ENCODE results near the gene H2BK1.

Gene H2BK1

DNA sequence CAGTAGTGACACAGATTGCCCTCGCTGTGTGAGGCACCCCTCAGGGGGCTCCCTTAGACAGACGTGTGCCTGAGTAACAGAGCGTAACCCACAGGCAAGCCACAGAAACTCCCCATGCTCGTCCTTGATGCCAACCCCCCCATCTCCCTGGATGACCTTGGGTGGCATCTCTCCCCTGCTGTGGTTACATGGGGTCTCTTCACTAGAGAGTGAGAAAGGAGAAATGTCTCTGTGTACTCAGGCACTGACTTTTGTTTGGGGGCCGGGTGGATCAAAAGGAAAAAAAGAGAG, 22.1 kb downstream of the H2BK1 start:
- DNase-seq (ENCODE audit: low spot score), result no peak
- TF ChIP-seq, protein P1, sequence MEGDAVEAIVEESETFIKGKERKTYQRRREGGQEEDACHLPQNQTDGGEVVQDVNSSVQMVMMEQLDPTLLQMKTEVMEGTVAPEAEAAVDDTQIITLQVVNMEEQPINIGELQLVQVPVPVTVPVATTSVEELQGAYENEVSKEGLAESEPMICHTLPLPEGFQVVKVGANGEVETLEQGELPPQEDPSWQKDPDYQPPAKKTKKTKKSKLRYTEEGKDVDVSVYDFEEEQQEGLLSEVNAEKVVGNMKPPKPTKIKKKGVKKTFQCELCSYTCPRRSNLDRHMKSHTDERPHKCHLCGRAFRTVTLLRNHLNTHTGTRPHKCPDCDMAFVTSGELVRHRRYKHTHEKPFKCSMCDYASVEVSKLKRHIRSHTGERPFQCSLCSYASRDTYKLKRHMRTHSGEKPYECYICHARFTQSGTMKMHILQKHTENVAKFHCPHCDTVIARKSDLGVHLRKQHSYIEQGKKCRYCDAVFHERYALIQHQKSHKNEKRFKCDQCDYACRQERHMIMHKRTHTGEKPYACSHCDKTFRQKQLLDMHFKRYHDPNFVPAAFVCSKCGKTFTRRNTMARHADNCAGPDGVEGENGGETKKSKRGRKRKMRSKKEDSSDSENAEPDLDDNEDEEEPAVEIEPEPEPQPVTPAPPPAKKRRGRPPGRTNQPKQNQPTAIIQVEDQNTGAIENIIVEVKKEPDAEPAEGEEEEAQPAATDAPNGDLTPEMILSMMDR (IDR thresholded peaks at IDR 0.05; ENCODE audit: extremely low read depth, missing control alignments), result no peak

DNA sequence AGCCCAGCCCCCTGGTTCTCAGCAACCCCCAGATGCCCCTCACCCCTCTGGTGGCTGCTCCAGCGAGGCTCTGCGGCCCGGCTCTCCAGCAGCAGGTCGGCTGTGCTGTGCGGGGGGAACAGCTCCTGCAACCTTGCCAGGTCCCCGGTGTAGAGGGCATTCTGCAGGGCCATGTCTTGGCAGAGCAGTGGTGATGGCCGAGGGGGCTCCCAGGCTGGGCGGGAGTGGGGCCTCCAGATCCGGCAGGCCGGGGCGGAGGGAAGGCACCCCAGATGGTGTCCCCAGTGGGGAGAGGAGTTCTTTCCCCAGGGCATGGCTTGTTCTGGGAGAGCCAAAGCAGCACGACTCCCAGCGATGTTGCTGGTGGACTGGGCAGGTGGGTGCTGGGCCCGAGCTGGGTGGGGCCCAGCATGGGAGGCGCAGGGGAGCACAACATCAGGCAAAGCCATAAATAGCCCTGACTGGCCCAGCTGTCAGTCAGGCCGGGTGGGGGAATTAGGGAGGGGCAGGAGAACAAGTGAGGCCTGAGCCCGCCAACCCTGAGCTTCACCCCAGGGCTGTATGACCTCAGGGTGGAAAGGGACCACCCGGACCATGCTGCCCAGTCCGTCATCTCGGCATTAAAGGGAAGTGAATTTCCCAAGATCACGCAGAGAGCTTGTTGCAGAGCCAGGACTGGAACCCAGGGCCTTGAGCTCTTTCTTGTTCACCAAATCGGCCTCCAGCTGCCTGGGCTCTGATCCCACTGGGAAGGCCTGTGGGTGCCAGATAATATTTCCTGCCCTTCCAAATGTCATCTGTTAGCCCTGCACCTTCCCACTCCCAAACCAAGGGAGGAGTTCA, 22.7 kb downstream of the H2BK1 start:
- TF ChIP-seq, protein P1 (IDR thresholded peaks at IDR 0.05; ENCODE audit: extremely low read depth, missing control alignments), result no peak
- DNase-seq (ENCODE audit: low spot score), result no peak

DNA sequence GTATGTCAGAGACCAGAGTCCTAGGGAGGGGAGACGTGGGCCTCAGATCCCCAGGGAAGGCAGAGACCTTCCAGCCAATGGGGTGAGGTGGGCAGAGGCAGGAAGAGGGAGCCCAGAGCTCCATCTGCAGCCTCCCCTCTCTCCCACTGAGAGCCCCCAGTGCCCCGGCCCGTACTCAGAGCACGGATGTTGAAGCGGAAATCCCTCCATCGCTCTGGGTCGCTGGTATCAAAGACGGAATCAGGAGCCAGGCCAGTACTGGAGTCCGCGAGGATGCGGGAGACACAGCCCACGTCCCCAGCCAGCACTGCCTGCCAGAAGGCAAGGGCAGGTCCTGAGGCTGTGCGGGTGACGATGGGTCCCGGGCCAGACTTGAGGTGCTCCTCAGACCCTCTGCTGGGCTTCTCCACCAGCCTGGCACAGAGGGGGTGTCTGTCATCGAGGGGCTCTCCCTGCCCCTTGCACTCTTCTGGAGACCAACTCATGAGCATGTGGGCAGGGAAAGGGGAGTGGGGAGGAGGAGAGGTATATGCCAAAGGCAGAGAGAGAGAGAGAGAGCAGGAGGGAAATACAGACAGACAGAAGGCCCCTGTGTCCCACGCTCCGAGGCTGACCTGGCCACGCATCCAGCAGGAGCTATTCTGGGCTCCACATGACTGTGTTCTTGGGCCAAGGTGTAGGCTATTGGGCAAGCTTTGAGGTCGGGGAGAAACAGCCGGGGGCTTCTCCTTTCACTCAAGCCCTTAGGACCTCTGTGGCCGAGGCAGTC, 23.5 kb downstream of the H2BK1 start, which contains the start of gene ASB10:
Gene ASB10, minus strand, starts transcription at position 611 of the 769 bp plus-strand sequence. Its CDS starts 120 bp downstream, at position 491.
- DNase-seq (ENCODE audit: low spot score), result no peak
- TF ChIP-seq, protein P1 (IDR thresholded peaks at IDR 0.05; ENCODE audit: extremely low read depth, missing control alignments), result no peak

DNA sequence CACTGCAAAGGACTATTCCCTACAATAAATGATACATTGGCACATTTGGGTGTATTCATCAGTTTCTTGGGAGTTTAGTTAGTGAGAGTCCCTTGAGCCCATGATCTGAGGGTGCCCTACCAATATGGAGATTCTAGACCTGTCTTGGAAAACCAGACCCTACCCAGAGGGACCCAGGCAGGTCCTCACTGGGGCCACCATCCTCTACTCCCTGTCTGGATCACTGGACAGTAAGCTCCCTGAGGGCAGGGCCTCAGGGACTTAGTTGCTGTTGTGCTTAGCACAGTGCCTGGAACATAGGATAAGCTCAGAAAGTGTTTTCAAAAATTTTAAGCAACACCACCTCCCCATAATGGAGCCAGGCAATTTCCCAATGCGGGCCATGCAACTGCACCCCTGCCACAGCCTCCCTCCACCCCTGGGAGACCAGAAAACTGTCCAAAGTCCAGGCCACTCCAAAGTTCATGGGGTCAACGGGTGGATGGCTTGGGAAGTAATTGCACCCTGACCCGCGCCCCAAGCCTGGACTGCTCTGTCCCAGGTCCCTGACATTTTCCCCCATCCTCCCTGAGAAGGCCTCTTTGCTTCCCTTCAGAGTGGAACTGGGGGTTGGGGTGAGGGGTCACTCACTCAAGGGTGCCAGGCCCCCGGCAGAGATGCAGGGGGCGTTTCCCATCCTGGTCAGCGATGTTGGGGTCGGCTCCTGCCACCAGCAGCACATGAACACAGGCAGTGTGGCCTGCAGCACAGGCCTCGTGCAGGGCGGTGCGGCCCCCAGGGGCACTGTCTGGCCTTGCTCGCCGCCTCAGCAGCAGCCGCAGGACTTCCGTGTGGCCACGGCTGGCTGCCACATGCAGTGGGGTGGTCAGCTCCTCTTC, 24.3 kb downstream of the H2BK1 start:
- TF ChIP-seq, protein P1 (IDR thresholded peaks at IDR 0.05; ENCODE audit: extremely low read depth, missing control alignments), result no peak
- no peak for DNase-seq (ENCODE audit: low spot score)

DNA sequence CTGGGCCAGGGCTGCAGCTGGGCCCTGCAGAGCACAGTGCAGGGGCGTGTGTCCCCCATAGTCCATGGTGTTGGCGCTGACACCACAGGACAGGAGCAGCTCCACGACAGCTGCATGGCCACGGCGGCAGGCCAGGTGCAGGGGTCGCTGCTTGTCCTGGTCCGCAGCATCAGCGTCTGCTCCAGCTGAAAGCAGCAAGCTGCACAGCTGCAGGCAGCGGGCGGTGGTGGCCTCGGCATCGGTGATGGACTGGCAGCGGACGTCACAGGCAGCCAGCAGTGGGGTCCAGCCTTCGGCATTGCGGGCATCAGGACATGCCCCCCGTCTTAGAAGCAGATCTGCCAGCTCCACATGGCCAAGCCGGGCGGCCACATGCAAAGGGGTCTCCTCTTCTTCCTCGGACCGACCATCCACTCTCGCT, 29.3 kb downstream of the H2BK1 start:
- TF ChIP-seq, protein P1 (IDR thresholded peaks at IDR 0.05; ENCODE audit: extremely low read depth, missing control alignments), result no peak
- no peak for DNase-seq (ENCODE audit: low spot score)

DNA sequence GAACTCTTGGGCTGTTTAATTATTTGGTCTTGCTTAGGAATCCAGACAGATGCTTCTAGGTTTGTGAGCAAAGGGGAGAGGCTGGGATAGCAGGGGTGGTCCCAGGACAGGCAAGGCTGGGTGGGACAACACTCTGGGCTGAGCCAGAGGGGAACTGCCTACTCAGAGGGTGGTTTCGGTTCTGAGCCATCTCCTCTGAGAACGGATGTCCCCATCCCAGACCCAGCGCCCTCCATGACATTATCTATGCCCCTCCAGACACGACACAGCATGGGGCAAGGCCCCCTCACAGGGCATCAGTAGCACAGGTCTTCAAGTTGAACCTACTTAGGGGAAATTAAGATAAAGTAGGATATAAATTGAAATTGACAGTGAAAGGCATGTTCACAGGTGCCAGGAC, 30.3 kb downstream of the H2BK1 start:
- DNase-seq (ENCODE audit: low spot score), result no peak
- TF ChIP-seq, protein P1 (IDR thresholded peaks at IDR 0.05; ENCODE audit: extremely low read depth, missing control alignments), result no peak

Data from GM20000 (cell line).